GM18858 (cell line): Measurements from ENCODE around the gene DSCAM.

Experiments
- ATAC-seq: cut with Tn5 transposase; IDR thresholded peaks from one replicate; pipeline ENCODE4 v1.9.1; 2021; ENCODE audit not compliant: unreplicated experiment

DSCAM gene

GRCh38 chr21:40839521-40839920, 7.4 kb downstream of the DSCAM start:
- ATAC-seq: no peak

GRCh38 chr21:40837456-40837855, 9.5 kb downstream of the DSCAM start:
- no peak for ATAC-seq

DNA sequence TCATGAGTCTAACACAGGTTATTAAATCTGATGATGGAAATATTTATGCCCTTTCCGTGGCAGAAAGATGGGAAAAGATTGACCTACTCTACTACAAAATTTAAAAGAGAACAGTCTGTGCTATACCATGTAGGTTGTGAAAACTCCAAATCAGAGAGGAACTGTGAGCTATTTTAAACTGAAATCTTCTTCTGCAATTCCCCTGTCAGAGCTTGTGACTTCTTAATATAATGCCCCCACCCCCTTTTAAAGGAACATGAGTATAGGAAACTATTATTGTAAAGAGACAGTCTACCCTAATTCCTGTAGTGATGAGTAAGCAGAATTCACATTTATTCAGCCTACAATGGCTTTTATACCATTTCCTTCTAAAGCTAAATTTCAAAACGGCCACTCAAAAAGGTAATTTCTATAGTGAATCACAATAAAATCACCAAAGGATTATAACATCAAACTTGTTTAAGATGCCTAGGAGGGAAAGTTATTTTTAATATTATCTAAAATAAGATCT, 11.7 kb downstream of the DSCAM start:
- ATAC-seq: no peak

DNA sequence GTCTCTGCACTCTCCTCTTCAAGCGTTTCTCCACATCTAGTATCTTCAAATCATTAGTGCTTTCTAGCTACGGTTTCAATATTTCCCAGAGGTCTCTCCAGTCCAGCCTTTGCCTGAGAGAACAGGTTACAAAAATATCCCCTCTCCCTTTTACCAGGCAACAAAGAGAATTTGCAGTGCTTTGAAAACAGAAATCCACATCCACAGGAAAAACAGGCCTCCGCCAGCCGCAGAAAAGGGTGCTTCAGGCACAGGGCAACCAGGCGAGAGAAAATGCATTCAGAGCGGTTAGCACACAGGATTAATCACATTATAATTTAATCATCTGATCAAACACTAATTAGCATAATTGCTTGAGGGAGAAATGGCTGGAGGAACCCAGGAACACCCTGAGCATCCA, 13.8 kb downstream of the DSCAM start:
- ATAC-seq: no peak

DNA sequence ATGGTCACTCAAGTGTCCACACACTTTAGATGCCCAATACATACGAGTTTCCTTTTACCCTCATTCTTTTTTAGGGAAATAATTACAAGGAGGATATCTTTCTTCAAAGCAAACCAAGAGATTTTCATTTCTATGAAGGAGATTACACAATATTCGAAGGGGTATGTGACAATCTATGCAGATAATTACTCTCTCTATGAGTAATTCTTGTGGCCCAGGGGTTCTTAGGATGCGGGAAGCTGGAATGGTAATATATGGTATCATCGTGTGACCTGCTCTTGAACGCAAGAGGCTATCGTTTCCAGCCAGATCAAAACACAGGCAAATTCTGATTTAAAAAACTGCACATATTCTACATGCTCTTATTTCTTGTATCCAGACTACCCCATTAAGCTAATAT, 14.6 kb downstream of the DSCAM start:
- no peak for ATAC-seq

GRCh38 chr21:40830836-40831235, 16.1 kb downstream of the DSCAM start:
- no peak for ATAC-seq

- no peak for ATAC-seq
These were observed 17.2 kb downstream of the DSCAM start for GRCh38 chr21:40829791-40830190.

- no peak for ATAC-seq
These were observed 17.6 kb downstream of the DSCAM start for GRCh38 chr21:40829308-40829707.

- ATAC-seq: no peak
These were observed 19.4 kb downstream of the DSCAM start for GRCh38 chr21:40827509-40827908.

GRCh38 chr21:40819071-40819900, 27.7 kb downstream of the DSCAM start:
- no peak for ATAC-seq

- ATAC-seq: no peak
These were observed 33.0 kb downstream of the DSCAM start for GRCh38 chr21:40813918-40814317.

DNA sequence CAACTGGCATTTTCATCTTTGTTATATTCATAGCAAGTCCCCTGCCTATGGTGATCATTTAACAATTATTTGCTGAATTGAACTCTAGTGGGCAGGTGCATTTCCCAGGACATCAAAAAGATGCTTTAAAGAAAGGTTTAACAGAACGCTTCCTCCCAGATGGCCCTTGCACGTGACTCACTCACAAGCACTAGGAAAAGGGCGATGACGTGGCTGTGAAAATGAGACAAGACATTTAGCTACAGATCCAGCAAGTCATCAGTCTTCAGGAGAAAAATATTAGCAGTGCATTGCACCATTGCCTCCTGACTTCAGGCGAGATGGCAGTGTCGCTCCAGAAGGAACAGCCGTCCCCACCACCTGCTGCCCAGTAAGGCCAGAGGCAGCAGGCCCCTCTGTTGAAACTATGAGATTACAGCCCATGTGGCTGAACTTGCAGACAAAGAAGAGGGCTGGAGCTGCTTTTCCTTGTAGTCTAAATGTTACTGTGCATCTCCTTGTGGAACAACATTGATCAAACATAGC, 37.2 kb downstream of the DSCAM start:
- no peak for ATAC-seq

DNA sequence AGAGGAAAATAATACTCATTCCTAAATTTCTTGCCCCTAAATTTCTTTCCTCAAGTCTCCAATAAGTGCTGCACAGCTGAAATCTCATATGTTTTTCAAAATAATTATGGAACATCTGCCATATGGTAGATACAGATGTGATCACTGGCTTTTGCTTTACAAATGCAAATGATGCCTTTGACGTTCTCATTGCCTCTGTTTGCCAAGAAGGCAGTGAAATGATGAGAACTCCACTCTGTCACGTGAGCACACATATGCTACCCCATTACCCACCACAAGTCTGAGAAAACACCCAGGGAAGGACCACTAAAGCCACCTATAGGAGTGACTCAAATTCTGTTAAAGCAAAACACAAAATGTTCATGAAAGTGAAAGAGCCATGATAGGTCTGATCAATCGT, 43.9 kb downstream of the DSCAM start:
- ATAC-seq: no peak

GRCh38 chr21:40800126-40800525, 46.8 kb downstream of the DSCAM start:
- ATAC-seq: no peak

GRCh38 chr21:40797891-40798290, 49.1 kb downstream of the DSCAM start:
- ATAC-seq: no peak

DNA sequence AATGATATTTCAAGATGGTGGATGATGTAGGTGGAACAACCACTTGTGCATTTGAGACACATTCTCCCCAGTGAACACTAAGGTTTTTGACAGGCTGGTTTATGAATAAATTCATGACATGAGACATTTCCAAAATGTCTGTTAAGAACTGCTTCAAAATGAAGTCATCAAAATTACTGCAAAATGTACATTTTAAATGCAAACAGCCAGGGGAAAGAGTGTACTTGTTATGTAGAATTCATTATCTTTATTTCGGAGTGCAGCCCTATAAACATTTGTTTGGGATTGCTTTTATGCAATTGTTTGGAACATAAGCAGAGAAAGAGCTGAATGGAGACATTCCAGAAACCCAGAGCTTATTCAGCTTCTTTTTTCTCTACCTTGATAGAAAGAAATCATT, 49.5 kb downstream of the DSCAM start:
- ATAC-seq: no peak

DNA sequence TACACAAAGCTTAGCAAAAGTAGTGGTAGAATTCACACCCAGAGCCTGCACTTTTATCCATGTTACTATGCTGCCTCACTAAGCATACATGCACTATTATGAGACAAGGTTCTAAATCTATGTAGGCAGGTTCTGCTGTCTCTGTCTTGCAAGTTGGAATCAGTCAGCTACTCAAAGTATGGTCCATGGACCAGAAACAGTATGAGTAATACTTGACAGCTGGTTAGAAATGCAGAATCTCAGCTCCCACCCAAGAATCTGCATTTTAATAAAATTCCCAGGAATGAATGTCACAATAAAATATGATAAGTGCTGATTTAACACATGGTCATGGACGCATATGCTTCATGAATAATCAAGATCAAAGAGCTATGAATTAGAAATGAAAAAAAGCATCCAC, 50.5 kb downstream of the DSCAM start:
- ATAC-seq: no peak

GRCh38 chr21:40795313-40795712, 51.6 kb downstream of the DSCAM start:
- no peak for ATAC-seq

- ATAC-seq: no peak
These were observed 54.1 kb downstream of the DSCAM start for GRCh38 chr21:40792691-40793456.

GRCh38 chr21:40788635-40789034, 58.3 kb downstream of the DSCAM start:
- no peak for ATAC-seq

GRCh38 chr21:40783404-40783803, 63.6 kb downstream of the DSCAM start:
- ATAC-seq: no peak
